ENCODE measurements around the gene DNAJB14.

DNAJB14 gene

DNA sequence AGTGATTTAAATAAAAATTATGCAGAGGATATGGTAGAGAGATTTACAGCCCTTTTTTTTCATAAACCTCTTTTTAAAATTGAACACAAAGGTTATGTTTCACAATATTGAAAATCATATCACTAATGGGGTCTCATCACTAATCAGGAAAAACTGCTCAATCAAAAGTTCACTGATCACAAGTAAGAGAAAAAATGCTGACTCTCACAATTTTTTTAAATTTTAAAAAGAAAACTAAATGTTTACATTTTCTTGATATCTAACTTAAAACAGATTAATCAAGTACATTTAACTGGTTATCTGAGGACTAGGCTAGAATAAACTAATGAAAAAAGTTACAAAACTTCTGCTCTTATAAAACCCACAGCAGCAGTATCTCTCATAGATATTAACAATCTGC is 60.7 kb downstream of the DNAJB14 start:
- H3K27ac ChIP-seq: no peak overlapping the region
- TF ChIP-seq, protein P1, sequence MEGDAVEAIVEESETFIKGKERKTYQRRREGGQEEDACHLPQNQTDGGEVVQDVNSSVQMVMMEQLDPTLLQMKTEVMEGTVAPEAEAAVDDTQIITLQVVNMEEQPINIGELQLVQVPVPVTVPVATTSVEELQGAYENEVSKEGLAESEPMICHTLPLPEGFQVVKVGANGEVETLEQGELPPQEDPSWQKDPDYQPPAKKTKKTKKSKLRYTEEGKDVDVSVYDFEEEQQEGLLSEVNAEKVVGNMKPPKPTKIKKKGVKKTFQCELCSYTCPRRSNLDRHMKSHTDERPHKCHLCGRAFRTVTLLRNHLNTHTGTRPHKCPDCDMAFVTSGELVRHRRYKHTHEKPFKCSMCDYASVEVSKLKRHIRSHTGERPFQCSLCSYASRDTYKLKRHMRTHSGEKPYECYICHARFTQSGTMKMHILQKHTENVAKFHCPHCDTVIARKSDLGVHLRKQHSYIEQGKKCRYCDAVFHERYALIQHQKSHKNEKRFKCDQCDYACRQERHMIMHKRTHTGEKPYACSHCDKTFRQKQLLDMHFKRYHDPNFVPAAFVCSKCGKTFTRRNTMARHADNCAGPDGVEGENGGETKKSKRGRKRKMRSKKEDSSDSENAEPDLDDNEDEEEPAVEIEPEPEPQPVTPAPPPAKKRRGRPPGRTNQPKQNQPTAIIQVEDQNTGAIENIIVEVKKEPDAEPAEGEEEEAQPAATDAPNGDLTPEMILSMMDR (conservative IDR thresholded peaks at IDR 0.05): no peak
- TF ChIP-seq ZFX (IDR thresholded peaks at IDR 0.05): no peak

DNA sequence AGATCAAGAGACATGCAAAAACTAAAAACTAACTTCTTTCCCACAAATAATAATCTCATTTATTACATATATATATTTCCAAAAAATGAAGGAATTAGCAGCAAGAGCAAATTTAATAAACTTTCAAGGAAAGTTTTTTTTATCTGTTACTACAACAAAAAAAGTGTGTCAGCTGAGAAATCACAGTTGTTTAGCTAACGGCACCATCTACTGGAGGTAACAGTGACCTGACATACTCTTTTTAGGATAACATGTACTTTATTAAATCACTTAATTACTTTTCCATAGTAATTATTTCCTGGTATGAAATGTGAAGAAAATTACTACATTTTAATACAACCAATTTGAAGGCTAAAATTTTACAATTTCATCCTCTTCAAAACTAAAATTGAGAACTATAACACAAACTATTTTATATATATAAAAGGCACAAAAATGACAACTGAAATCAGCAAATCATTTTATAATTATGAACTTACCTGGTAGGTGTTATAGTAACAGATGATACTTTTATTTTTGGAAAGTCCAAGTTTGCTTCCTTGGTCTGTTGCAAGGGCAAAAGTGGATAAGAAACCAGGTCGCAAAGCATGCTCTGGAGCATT is 61.3 kb downstream of the DNAJB14 start:
- H3K27ac ChIP-seq: no peak overlapping the region
- TF ChIP-seq, protein P1 (conservative IDR thresholded peaks at IDR 0.05): peak; percentile 70
- no peak for TF ChIP-seq ZFX (IDR thresholded peaks at IDR 0.05)

DNA sequence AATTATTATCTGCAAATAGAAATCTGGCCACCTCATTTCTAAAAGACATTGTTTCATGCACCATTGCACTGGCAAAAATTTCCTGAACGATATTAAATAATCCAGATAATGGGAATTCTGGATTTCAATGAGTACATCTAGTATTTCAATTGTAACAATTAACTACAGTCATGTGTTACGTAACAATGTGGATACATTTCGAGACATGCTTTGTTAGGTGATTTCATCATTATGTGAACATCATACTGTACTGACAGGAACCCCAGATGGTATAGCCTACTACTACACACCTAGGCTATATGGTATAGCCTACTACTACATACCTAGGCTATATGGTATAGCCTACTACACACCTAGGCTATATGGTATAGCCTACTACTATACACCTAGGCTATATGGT is 67.0 kb downstream of the DNAJB14 start:
- TF ChIP-seq ZFX (IDR thresholded peaks at IDR 0.05): no peak
- TF ChIP-seq, protein P1 (conservative IDR thresholded peaks at IDR 0.05): no peak

DNA sequence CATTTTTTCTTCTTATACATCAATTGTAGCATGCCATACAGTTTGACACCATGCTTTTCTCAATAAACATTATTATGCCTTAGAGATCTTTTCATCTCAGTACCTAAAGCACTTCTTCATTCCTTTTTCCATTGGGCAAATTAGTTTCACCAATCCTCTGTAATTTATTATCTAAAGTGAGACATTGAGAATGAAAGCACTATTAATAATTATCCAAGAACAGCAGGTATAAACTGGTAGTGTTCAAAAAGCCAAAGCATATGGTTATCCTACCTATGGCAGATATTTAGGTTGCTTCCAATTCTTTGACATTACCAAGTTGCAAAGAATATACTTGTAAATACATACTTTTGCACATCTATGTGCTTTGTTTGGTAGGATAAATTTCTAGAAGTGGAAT is 67.8 kb downstream of the DNAJB14 start:
- no peak overlapping the region for H3K27ac ChIP-seq
- no peak for TF ChIP-seq ZFX (IDR thresholded peaks at IDR 0.05)
- TF ChIP-seq, protein P1 (conservative IDR thresholded peaks at IDR 0.05): no peak

More for the DNA sequence above, 67.0 kb downstream of the DNAJB14 start:
- H3K27ac ChIP-seq: no peak overlapping the region

DNA sequence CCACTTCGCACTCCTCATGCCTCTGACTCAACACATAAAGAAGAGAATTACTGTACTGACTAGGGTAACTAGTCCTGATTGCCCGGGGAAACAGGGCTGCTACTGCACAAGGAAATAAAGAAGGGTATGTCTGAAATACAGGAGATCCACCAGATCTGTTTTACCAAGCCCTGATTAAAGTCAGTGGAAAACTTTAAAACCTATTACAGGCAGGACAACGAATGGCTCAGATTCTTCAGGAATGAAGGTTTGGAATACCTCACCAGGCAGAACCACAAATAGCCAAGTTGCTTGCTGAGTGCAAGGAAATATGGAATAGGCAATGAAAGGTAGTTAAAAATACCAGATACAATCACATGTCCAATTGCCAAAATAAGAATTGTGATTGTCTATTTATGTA is 69.5 kb downstream of the DNAJB14 start:
- H3K27ac ChIP-seq: no peak overlapping the region
- TF ChIP-seq, protein P1 (conservative IDR thresholded peaks at IDR 0.05): no peak
- TF ChIP-seq ZFX (IDR thresholded peaks at IDR 0.05): no peak

DNA sequence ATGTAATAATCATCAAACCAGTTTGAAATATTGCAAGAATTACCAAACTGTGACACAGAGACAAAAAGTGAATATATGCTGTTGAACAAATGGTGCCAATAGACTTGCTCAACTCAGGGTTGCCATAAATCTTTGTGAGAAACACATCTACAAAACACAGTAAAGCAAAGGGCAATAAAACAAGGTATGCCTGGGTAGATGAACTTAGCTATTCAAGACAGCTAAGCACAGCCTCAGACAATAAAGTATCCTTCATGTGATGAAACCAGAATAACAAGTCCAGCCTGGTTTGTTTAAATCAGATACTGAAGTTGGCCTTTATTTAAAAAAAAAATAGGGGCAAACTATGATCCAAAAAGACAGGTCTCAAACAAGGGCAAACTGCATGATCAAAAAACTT is 71.3 kb downstream of the DNAJB14 start:
- H3K27ac ChIP-seq: no peak overlapping the region
- TF ChIP-seq, protein P1 (conservative IDR thresholded peaks at IDR 0.05): no peak
- TF ChIP-seq ZFX (IDR thresholded peaks at IDR 0.05): no peak

DNA sequence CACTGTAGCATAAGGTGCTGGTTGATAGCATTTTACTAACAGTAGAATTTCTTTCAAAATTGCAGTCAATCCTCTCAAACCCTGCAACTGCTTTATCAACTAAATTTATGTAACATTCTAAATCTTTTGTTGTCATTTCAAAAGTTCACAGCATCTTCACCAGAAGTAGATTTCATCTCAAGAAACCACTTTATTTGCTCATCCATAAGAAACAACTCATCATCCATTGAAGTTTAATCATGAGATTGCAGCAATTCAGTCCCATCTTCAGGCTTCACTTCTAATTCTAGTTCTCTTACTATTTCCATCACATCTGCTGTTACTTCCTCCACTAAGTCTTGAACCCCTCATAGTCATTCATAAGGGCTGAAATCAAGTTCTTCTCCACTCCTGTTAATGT is 73.8 kb downstream of the DNAJB14 start:
- TF ChIP-seq, protein P1 (conservative IDR thresholded peaks at IDR 0.05): no peak
- no peak for TF ChIP-seq ZFX (IDR thresholded peaks at IDR 0.05)
- no peak overlapping the region for H3K27ac ChIP-seq
